B cell (primary cell): ENCODE data around the gene RGS3. TPM values are rescaled to one million over a fixed set of nuclear protein-coding genes. Genes with fewer than 3 reads are reported as not detected.

Experiments used
- ATAC-seq: fragments of 200-7000 bp; cut with Tn5 transposase; one replicate; pipeline ENCODE4 v1.10.0; 2021; ENCODE audit warnings: low read depth, mild to moderate bottlenecking, moderate number of reproducible peaks, moderate library complexity
- CTCF ChIA-PET: fragments of 350-600 bp; sonication (Branson Sonifier 250); formaldehyde crosslinking; loops from one replicate; lab custom pipeline; 2021; ENCODE audit warnings: antibody characterized with exemption, inconsistent platforms; lab: Charles Lee
- POLR2A ChIA-PET: fragments of 350-600 bp; sonication (Branson Sonifier 250); formaldehyde crosslinking; loops from one replicate; lab custom pipeline; 2021; ENCODE audit warnings: antibody characterized with exemption; lab: Charles Lee
- DNase-seq: peaks from one replicate; pipeline ENCODE4 v3.0.0; 2013
- H2AFZ ChIP-seq: 2 replicates; pipeline ENCODE4 v1.6.1; 2012; ENCODE audit warnings: mild to moderate bottlenecking, low read depth, low read length; ENCODE audit not compliant: insufficient read depth, poor library complexity, severe bottlenecking
- H3K27ac ChIP-seq, 2 donors: 1 replicate in 1 of 2; 2 replicates in 1 of 2; pipeline ENCODE4 v1.5.1; 2012 to 2013; ENCODE audit warnings: low read length in 2 of 2, mild to moderate bottlenecking in 2 of 2, moderate library complexity in 1 of 2
- H3K27me3 ChIP-seq, 4 experiments: fragments of 200-600 bp in 1 of 4; sonication (generic) in 1 of 4; replicated peaks in 1 of 4; 1 replicate in 2 of 4; 2 replicates in 2 of 4; pipeline versions ENCODE4 v1.6.1 to v1.7.0; 2013 to 2016; ENCODE audit warnings: low read length in 3 of 4, mild to moderate bottlenecking in 2 of 4, mixed read lengths in 1 of 4, moderate library complexity in 1 of 4; ENCODE audit not compliant: insufficient read depth in 4 of 4, control insufficient read depth in 3 of 4; ENCODE audit errors: control extremely low read depth in 1 of 4
- H3K36me3 ChIP-seq, 2 experiments: replicated peaks in 1 of 2; 1 replicate in 1 of 2; 2 replicates in 1 of 2; pipeline versions ENCODE4 v1.6.1 to v1.7.1; 2013; ENCODE audit warnings: low read length in 1 of 2; ENCODE audit not compliant: insufficient read depth in 2 of 2, control insufficient read depth in 1 of 2; ENCODE audit errors: control extremely low read depth in 1 of 2, extremely low read depth in 1 of 2
- H3K4me1 ChIP-seq, 2 donors: fragments of 200-600 bp in 1 of 2; sonication (generic) in 1 of 2; 1 replicate in 1 of 2; 2 replicates in 1 of 2; pipeline versions ENCODE4 v1.5.1 to v1.6.1; 2013 to 2017; ENCODE audit warnings: low read length in 2 of 2; ENCODE audit not compliant: control insufficient read depth in 2 of 2, insufficient read depth in 2 of 2
- H3K4me2 ChIP-seq: replicated peaks from 2 replicates; pipeline ENCODE3; 2012; ENCODE audit warnings: mild to moderate bottlenecking, low read depth, low read length; ENCODE audit not compliant: poor library complexity, severe bottlenecking
- H3K4me3 ChIP-seq, 5 experiments: fragments of 200-600 bp in 1 of 5; sonication (generic) in 1 of 5; 1 replicate in 3 of 5; 2 replicates in 2 of 5; pipeline versions ENCODE4 v1.5.1 to v1.7.0; 2011 to 2016; ENCODE audit warnings: low read length in 4 of 5, mild to moderate bottlenecking in 4 of 5, low read depth in 2 of 5, control low read depth in 1 of 5, moderate library complexity in 1 of 5; ENCODE audit not compliant: insufficient read depth in 1 of 5; ENCODE audit errors: control extremely low read depth in 1 of 5, extremely low read depth in 1 of 5
- H3K79me2 ChIP-seq: fragments of 200-600 bp; sonication (generic); one replicate; pipeline ENCODE4 v1.6.0; 2016; ENCODE audit warnings: low read length; ENCODE audit not compliant: control insufficient read depth, insufficient read depth
- H3K9ac ChIP-seq: fragments of 200-600 bp; sonication (generic); 2 replicates; pipeline ENCODE4 v1.6.1; 2017; ENCODE audit warnings: mild to moderate bottlenecking, low read length, moderate library complexity
- H3K9me3 ChIP-seq, 3 donors: one replicate each; pipeline versions ENCODE4 v1.6.1 to v1.7.1; 2013; ENCODE audit warnings: low read length in 2 of 3; ENCODE audit not compliant: control insufficient read depth in 2 of 3, insufficient read depth in 1 of 3; ENCODE audit errors: control extremely low read depth in 1 of 3
- H4K20me1 ChIP-seq: 2 replicates; pipeline ENCODE4 v1.6.0; 2012; ENCODE audit warnings: mild to moderate bottlenecking, low read length; ENCODE audit not compliant: insufficient read depth, control insufficient read depth, poor library complexity, severe bottlenecking
- H3K27ac Mint-ChIP-seq: one replicate; pipeline ENCODE4 v1.8.0; 2021; ENCODE audit warnings: mixed read lengths
- H3K27me3 Mint-ChIP-seq: one replicate; pipeline ENCODE4 v1.8.0; 2021; ENCODE audit warnings: mixed read lengths
- H3K4me1 Mint-ChIP-seq: one replicate; pipeline ENCODE4 v1.8.0; 2021; ENCODE audit warnings: mixed read lengths
- H3K4me3 Mint-ChIP-seq: one replicate; pipeline ENCODE4 v1.8.0; 2021; ENCODE audit warnings: mixed read lengths
- H3K9me3 Mint-ChIP-seq: one replicate; pipeline ENCODE4 v1.8.0; 2022; ENCODE audit warnings: mixed read lengths; ENCODE audit not compliant: insufficient read depth
- EZH2 ChIP-seq: IDR thresholded peaks from 2 replicates; pipeline ENCODE4 v1.6.1; 2012; ENCODE audit warnings: borderline replicate concordance, low read depth, mild to moderate bottlenecking, moderate library complexity, low read length; ENCODE audit not compliant: insufficient read depth, poor library complexity, severe bottlenecking
- WGBS: methylation state at CpG from one replicate; pipeline ENCODE4 v1.1.5; 2013; ENCODE audit warnings: missing lambda C conversion rate; ENCODE audit not compliant: insufficient coverage; 5-methylcytosine and 5-hydroxymethylcytosine counted together
- intact Hi-C: fragments of 100-400 bp; cut with micrococcal nuclease; formaldehyde crosslinking; loops from one replicate; pipeline ENCODE4 v1.10.0; 2022
- polyA plus RNA-seq: library from polyadenylated mRNA; depleted of rRNA; stranded (reverse); fragments of >200 nt; gene quantifications from 2 replicates; pipeline ENCODE4 v1.2.3, GENCODE V29; 2012
- total RNA-seq, 2 donors: library from RNA; stranded (reverse); fragments of 120-200 nt in 1 of 2; gene quantifications; 1 replicate in 1 of 2; 2 replicates in 1 of 2; pipeline versions ENCODE4 v1.2.3 to v1.2.4, GENCODE V29; 2013 to 2022
- TF ChIP-seq, protein P1 (sequence below): fragments of 200-600 bp; IDR thresholded peaks from one replicate; pipeline ENCODE4 v1.8.0; 2022; ENCODE audit warnings: antibody characterized with exemption, mild to moderate bottlenecking

RGS3 gene
- total and polyA plus RNA-seq, 2 donors (not counting 1 experiment from before 2014, with no cell fraction given), result 12.0 to 15.6 TPM

DNA sequence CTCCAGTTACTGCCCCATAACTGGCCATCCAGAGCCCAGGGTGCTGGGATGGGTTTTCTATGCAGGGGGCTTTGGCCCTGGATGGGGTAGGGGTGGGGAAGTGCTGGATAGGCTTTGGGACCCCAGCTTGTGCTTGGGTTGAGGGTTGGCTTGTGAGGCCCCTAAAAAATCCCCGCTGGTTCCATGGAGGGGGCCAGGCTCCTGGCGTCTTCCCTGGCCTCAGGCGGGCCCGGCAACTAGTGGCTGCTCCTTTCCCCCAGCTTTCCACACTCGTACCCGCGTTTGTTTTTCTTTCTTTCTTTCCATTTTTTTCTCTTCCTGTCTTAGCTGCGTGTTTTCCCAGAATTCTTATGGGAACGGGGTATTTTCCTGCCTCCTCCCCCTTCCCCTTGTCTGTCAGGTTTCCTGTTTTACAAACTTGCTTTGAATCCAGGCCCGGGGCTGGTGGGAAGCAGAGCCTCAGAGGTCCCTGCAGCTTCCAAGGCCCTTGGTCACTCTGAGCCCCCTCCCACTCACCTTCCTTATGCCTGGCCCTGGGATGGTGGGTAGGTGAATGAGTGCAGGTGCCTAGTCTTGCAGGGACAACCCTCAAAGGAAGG is 40.2 kb downstream of the RGS3 start:
- whole genome bisulfite sequencing, result 96% methylated on average over 9 of the region's 10 CpGs
- POLR2A ChIA-PET, result no interaction called here
- CTCF ChIA-PET, result interaction anchor here (2.7 kb wide), 1 partner anchor 79 kb away, joined by 8 read pairs; no protein-coding TSS in a partner anchor
- Mint-ChIP-seq H3K4me1 (peaks cover 7% of the 10 kb centered on the region), H3K27ac (no peak overlapping the region), H3K4me3 (no peak overlapping the region), H3K9me3 (no peaks in the 10 kb centered on the region), H3K27me3 (no peaks in the 10 kb centered on the region)
- Histone ChIP-seq H3K9me3 (no peaks in the 10 kb centered on the region), H3K27ac (no peak overlapping the region), H3K9ac (no peak overlapping the region), H3K4me3 (no peak overlapping the region), H2AFZ (no peak overlapping the region), H3K27me3 (no peaks in the 10 kb centered on the region), H4K20me1 (no peaks in the 10 kb centered on the region), H3K4me1 (peaks cover 0 to 5% of the 10 kb centered on the region in 2 donors), H3K4me2 (no peak overlapping the region), H3K79me2 (no peaks in the 10 kb centered on the region), H3K36me3 (no peaks in the 10 kb centered on the region)
- ATAC-seq (no peak), DNase-seq (no peak)
- intact Hi-C loops, result no loop called here
- TF ChIP-seq EZH2, result no peak
- TF ChIP-seq, protein P1, sequence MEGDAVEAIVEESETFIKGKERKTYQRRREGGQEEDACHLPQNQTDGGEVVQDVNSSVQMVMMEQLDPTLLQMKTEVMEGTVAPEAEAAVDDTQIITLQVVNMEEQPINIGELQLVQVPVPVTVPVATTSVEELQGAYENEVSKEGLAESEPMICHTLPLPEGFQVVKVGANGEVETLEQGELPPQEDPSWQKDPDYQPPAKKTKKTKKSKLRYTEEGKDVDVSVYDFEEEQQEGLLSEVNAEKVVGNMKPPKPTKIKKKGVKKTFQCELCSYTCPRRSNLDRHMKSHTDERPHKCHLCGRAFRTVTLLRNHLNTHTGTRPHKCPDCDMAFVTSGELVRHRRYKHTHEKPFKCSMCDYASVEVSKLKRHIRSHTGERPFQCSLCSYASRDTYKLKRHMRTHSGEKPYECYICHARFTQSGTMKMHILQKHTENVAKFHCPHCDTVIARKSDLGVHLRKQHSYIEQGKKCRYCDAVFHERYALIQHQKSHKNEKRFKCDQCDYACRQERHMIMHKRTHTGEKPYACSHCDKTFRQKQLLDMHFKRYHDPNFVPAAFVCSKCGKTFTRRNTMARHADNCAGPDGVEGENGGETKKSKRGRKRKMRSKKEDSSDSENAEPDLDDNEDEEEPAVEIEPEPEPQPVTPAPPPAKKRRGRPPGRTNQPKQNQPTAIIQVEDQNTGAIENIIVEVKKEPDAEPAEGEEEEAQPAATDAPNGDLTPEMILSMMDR, result no peak

DNA sequence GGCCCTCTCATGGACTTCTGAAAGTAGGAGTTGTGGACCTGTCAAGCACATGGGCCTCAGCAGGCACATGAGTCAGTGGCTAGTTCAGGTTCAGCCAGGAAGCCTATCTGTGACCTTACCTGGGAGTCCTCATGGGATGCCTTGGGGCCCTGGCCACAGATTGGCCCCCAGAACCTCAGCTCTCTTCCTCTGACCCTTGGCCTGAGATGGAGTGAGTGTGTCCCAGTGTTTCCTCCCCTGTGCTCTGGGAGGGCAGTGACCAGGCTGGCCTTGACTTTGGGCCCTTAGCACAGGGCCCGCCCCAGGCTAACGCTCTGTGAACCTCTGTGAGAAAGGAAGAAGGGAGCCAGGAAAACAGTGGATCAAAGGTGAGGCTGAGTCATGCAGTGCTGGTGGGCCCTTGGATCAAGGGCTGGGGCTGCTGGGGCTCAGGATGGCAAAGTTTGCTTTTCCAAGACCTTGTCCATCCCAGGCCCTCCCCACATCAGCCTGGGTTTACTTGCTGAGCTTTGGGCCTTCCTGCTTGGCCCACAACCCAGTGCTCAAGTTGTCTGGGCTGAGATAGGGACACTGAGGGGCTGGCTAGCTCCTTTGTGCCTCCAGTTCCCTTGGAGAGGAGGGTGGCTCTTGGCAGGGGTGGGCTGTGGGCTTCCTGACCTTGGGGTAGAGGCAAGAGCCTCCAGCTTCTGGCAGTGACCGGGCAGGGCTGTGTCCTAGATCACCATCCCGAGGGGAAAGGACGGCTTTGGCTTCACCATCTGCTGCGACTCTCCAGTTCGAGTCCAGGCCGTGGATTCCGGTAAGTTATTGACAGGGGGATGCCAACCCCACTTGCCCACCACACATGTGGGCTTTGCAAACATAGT is 41.4 kb downstream of the RGS3 start:
- no peaks in the 10 kb centered on the region for H3K36me3 ChIP-seq
- Mint-ChIP-seq H3K27ac (no peak overlapping the region), H3K4me3 (no peak overlapping the region), H3K9me3 (no peaks in the 10 kb centered on the region), H3K4me1 (peaks cover 7% of the 10 kb centered on the region), H3K27me3 (no peaks in the 10 kb centered on the region)
- TF ChIP-seq, protein P1, result no peak
- no peak for TF ChIP-seq EZH2
- 100% methylated on average over 9 of the region's 9 CpGs for WGBS
- H3K27ac ChIP-seq, result no peak overlapping the region
- H3K4me1 ChIP-seq, result peaks cover 0 to 5% of the 10 kb centered on the region in 2 donors
- no peaks in the 10 kb centered on the region for H3K9me3 ChIP-seq
- H2AFZ ChIP-seq, result no peak overlapping the region
- no peak overlapping the region for H3K4me3 ChIP-seq
- H3K4me2 ChIP-seq, result no peak overlapping the region
- ChIA-PET CTCF (interaction anchor here (2.7 kb wide), 1 partner anchor 77 kb away, joined by 8 read pairs; no protein-coding TSS in a partner anchor), POLR2A (no interaction called here)
- H3K79me2 ChIP-seq, result no peaks in the 10 kb centered on the region
- ATAC-seq (no peak), DNase-seq (no peak)
- no peak overlapping the region for H3K9ac ChIP-seq
- H4K20me1 ChIP-seq, result no peaks in the 10 kb centered on the region
- H3K27me3 ChIP-seq, result no peaks in the 10 kb centered on the region
- intact Hi-C loops, result no loop called here
